Mesodermal cell (in vitro differentiated cells): ENCODE measurements around the gene SUMO1. TPM values are rescaled to one million over a fixed set of nuclear protein-coding genes. Genes with fewer than 3 reads are reported as not detected.
"Not testable (repeated sequence)": the region's sequence is repeated elsewhere in the genome, so short reads cannot be mapped to it uniquely, and the experiment has no call there.

ENCODE experiments used
- H3K27ac ChIP-seq: 2 replicates; pipeline ENCODE4 v1.7.0; 2013; ENCODE audit warnings: mild to moderate bottlenecking, low read depth, low read length, moderate library complexity; ENCODE audit not compliant: severe bottlenecking
- H3K36me3 ChIP-seq: 2 replicates; pipeline ENCODE4 v1.7.1; 2013; ENCODE audit warnings: mild to moderate bottlenecking, low read length, moderate library complexity; ENCODE audit not compliant: control insufficient read depth, insufficient read depth
- H3K4me1 ChIP-seq: one replicate; pipeline ENCODE4 v1.7.1; 2013; ENCODE audit warnings: mild to moderate bottlenecking, low read length; ENCODE audit not compliant: insufficient read depth, control insufficient read depth, poor library complexity, severe bottlenecking
- H3K4me3 ChIP-seq: 2 replicates; pipeline ENCODE4 v1.7.0; 2013; ENCODE audit warnings: low read length, control low read depth, mild to moderate bottlenecking; ENCODE audit not compliant: insufficient read depth, poor library complexity, severe bottlenecking; ENCODE audit errors: extremely low read depth
- H3K9me3 ChIP-seq: 2 replicates; pipeline ENCODE4 v1.7.1; 2013; ENCODE audit warnings: mild to moderate bottlenecking, low read length, moderate library complexity; ENCODE audit not compliant: control insufficient read depth
- WGBS, 2 experiments: methylation state at CpG; one replicate each; pipeline ENCODE4 v1.1.5; 2013; ENCODE audit warnings: missing lambda C conversion rate in 2 of 2; ENCODE audit not compliant: insufficient coverage in 2 of 2; 5-methylcytosine and 5-hydroxymethylcytosine counted together
- polyA plus RNA-seq, 2 experiments: library from polyadenylated mRNA; stranded (reverse); fragments of 50-300 nt; gene quantifications; one replicate each; pipeline ENCODE4 v1.2.3, GENCODE V29; 2013

Gene SUMO1
- 145 TPM for polyA plus RNA-seq (2013, experiment 1 of 2)
- polyA plus RNA-seq (2013, experiment 2 of 2): 161 TPM

DNA sequence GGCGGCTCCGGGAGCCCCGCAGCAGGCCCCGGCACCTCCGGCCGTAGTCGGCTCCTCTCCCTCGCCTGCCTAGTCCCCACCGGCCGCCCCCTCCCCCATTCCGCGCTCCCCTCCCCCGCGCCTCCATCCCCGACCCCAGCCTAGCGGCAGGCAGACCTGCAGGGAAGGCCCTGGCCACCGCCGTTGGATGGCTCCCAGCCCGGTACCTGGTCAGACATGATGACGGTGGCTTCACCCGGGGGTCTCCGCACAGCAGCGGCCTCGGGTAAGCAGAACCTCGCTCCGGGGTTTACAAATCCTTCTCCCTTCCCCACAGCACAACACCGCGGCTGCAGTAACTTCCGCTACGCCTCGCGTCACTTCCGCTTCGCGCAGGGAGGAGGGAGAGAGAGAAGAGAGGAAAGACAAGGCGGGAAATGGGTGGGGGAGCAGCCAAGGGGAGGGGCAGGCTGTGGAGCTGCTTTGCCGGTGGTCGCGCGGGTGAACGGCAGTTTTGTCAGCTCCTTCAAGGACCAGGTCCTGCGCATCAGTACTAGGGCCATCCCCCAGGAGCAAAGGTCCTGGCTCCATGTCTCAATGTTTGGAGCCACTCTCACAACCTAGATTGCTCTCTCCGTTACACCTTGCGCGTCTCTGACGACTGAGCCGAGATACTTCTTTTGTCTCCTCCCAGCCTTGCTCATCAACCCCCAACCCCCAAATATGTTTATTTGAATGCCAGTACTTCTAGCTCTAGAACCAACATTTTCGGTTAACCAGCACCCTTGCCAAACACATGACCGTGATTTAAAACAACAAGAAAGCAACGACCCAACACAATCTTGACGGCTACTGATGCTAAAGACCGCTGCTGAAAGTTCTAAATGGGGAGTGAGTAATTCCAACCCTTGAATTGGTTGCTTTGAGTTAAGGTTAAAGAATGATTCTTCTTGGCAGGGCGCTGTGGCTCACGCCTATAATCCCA, at the start of gene SUMO1:
SUMO1 (minus strand) TSS at position 364 of the 964 bp plus-strand sequence; CDS start at position 218, 146 bp downstream.
- peaks cover 4% of the 10 kb centered on the region for H3K4me1 ChIP-seq
- peak within 1 kb of the TSS; percentile 75 for H3K27ac ChIP-seq
- 8 to 18% methylated on average over 23 to 25 of the region's 54 CpGs for WGBS, 2 experiments
- H3K4me3 ChIP-seq: peak within 1 kb of the TSS; percentile 95
- H3K36me3 ChIP-seq: peaks cover 4% of the 10 kb centered on the region
- H3K9me3 ChIP-seq: no peaks in the 10 kb centered on the region

- H3K36me3 ChIP-seq: peaks cover 98% of the 10 kb centered on the region
- H3K4me3 ChIP-seq: no peak overlapping the region
- no peak overlapping the region for H3K27ac ChIP-seq
Measured at GRCh38 chr2:202286595-202286994, 48.2 kb upstream of the SUMO1 start.

GRCh38 chr2:202278944-202279343, 40.5 kb upstream of the SUMO1 start:
- Histone ChIP-seq H3K27ac (no peak overlapping the region), H3K9me3 (no peaks in the 10 kb centered on the region), H3K4me1 (peaks cover 11% of the 10 kb centered on the region), H3K36me3 (peaks cover 89% of the 10 kb centered on the region), H3K4me3 (no peak overlapping the region)
- no CpG with 5 or more reads among the region's 1 CpG for WGBS, 2 experiments

More at GRCh38 chr2:202286595-202286994, 48.2 kb upstream of the SUMO1 start:
- no peaks in the 10 kb centered on the region for H3K9me3 ChIP-seq
- no peaks in the 10 kb centered on the region for H3K4me1 ChIP-seq

GRCh38 chr2:202278036-202278760, 39.8 kb upstream of the SUMO1 start:
- Histone ChIP-seq H3K4me3 (no peak overlapping the region), H3K9me3 (no peaks in the 10 kb centered on the region), H3K27ac (peak overlapping the region; percentile 39), H3K36me3 (peaks cover 82% of the 10 kb centered on the region), H3K4me1 (peaks cover 11% of the 10 kb centered on the region)
- WGBS, 2 experiments: 90 to 100% methylated on average over 1 to 2 of the region's 6 CpGs

DNA sequence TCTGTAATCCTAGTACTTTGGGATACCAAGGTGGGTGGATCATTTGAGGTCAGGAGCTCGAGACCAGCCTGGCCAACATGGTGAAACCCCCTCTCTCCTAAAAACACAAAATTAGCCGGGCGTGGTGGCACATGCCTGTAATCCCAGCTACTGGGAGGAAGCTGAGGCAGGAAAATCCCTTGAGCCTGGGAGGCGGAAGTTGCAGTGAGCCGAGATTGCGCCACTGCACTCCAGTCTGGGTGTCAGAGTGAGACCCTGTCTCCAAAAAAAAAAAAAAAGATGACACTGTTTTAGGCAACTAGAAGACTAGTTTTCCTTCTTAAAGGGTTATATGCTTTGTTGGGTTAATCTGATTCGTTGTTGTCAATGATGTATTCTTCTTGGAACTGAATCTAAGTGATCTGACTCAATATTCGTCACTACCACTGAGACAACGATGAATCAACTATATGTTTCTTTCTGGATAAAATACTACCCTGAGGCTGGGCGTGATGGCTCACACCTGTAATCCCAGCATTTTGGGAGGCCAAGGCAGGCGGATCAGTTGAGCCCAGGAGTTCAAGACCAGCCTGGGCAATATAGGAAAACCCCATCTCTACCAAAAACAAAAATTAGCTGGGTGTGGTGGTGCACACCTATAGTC, 37.8 kb upstream of the SUMO1 start:
- 88 to 94% methylated on average over 6 to 9 of the region's 11 CpGs for WGBS, 2 experiments
- not testable (repeated sequence) for H3K27ac ChIP-seq, H3K4me3 ChIP-seq, H3K9me3 ChIP-seq
- Histone ChIP-seq H3K36me3 (peaks cover 67% of the 10 kb centered on the region), H3K4me1 (peaks cover 14% of the 10 kb centered on the region)

DNA sequence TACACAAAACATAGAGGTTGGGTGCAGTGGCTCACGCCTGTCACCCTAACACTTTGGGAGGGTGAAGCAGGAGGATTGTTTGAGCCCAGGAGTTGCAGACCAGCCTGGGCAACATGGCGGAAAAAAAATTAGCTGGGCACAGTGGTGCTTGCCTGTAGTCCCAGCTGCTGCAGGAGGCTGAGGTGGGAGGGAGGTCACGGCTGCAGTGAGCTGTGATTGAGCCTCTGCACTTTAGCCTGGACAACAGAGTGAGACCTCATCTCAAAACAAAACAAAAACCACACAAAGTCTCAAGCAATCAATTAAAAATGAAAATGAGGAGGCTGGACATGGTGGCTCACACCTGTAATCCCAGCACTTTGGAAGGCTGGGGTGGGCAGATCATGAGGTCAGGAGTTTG, 32.1 kb upstream of the SUMO1 start:
- no peak overlapping the region for H3K4me3 ChIP-seq
- no peak overlapping the region for H3K27ac ChIP-seq
- H3K36me3 ChIP-seq: peaks cover 25% of the 10 kb centered on the region
- no peaks in the 10 kb centered on the region for H3K9me3 ChIP-seq
- 92 to 97% methylated on average over 2 to 3 of the region's 3 CpGs for WGBS, 2 experiments
- peaks cover 4% of the 10 kb centered on the region for H3K4me1 ChIP-seq

- Histone ChIP-seq H3K27ac (no peak overlapping the region), H3K4me1 (peaks cover 4% of the 10 kb centered on the region), H3K4me3 (no peak overlapping the region), H3K36me3 (peaks cover 17% of the 10 kb centered on the region), H3K9me3 (no peaks in the 10 kb centered on the region)
- WGBS, 2 experiments: 94 to 98% methylated on average over 7 to 9 of the region's 9 CpGs
Measured at GRCh38 chr2:202269585-202269984, 31.2 kb upstream of the SUMO1 start.

DNA sequence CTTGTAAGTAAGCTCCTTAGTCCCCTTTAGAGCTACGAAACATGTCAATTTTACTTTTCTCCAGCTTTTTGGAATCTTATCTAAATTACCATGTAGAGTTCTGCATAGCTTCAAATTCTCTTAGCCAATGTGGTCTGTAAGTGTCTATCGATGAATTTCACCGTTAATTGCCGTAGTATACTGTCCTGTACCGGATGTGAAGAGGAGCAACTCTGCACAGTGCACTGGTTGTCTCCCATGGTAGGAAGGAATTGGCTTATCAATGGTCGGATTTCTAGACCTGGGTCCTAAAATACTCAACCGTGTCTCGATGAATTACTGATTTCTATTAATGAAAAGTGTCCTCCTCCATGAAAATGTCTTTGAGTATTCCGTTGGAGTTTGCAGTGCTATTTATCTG, 29.1 kb upstream of the SUMO1 start:
- 19 to 22% methylated on average over 6 to 7 of the region's 9 CpGs for WGBS, 2 experiments
- Histone ChIP-seq H3K9me3 (no peaks in the 10 kb centered on the region), H3K36me3 (peaks cover 14% of the 10 kb centered on the region), H3K4me3 (peak overlapping the region; percentile 93), H3K27ac (no peak overlapping the region), H3K4me1 (peaks cover 1% of the 10 kb centered on the region)

DNA sequence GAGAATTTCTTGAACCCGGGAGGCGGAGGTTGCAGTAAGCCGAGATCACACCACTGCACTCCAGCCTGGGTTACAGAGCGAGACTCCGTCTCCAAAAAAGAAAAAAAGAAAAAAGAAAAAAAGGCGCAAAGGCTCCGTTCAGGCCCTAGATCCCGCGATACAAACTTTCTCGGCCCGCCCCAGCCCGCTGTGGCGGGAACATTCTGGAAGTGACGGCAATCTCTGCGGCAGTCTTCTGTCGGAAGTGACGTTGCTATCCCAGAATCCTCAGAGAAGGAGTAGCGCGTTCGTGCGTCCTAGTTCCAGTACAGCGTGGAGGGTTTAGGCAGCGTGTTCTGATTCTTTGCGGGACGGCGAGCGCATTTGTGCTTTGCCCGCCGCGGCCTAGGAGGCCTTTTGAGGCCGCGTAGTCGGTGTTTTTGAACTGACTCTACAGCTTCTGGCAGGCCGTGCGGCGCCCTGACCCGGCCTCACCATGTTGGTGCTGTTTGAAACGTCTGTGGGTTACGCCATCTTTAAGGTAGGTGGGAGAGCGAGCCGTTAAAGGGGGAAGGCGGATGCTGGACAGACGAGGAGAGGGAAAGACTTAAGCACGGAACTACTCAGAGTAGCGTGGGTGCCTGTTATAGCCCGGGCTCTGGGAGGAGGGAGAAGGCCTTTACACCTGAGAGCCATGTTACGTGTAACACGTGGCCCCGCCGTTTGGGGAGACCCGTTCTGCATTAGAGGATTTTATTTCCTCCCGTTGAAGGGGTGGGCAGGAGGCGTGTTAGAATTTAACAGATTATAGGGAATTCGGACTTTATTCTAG, 27.3 kb upstream of the SUMO1 start, which contains the start of gene NOP58:
NOP58 (plus strand) TSS at position 297 of the 811 bp plus-strand sequence; CDS start at position 476, 179 bp downstream.
- WGBS, 2 experiments: 0 to 1% methylated on average over 47 to 54 of the region's 54 CpGs
- Histone ChIP-seq H3K36me3 (peaks cover 10% of the 10 kb centered on the region), H3K27ac (peak within 1 kb of the TSS; percentile 97), H3K9me3 (no peaks in the 10 kb centered on the region), H3K4me3 (peak within 1 kb of the TSS; percentile 93), H3K4me1 (no peaks in the 10 kb centered on the region)

GRCh38 chr2:202261531-202261930, 23.1 kb upstream of the SUMO1 start:
- Histone ChIP-seq H3K4me3 (no peak overlapping the region), H3K36me3 (no peaks in the 10 kb centered on the region), H3K9me3 (no peaks in the 10 kb centered on the region), H3K4me1 (no peaks in the 10 kb centered on the region), H3K27ac (no peak overlapping the region)
- 43% methylated on average over 1 of the region's 4 CpGs; no CpG with 5 or more reads in 1 of the 2 experiments for WGBS, 2 experiments
